ENCODE measurements around the gene FNDC10. TPM values are rescaled to one million over a fixed set of nuclear protein-coding genes. Genes with fewer than 3 reads are reported as not detected.

The FNDC10 gene
- total RNA-seq, 1 experiment from 2014 or later = 8.4 TPM

- Histone ChIP-seq H3K27ac (ENCODE audit: low read depth, low read length) (no peak overlapping the region), H3K4me1 (ENCODE audit: control insufficient read depth in 1 of 2, insufficient read depth in 2 of 2, low read length in 2 of 2) (peaks cover 3 to 22% of the 10 kb centered on the region in 2 experiments; a peak in 3 of 4 replicates), H3K9ac (ENCODE audit: low read length) (no peak overlapping the region), H3K4me3 (replicated peaks in 1 of 2; ENCODE audit: low read depth in 1 of 2, low read length in 2 of 2) (no peak overlapping the region), H2AFZ (ENCODE audit: low read depth, low read length, poor library complexity, severe bottlenecking) (no peak overlapping the region), H3K36me3 (ENCODE audit: control insufficient read depth in 1 of 2, insufficient read depth in 2 of 2, low read length in 2 of 2) (no peaks in the 10 kb centered on the region), H3K79me2 (ENCODE audit: insufficient read depth, low read length) (no peaks in the 10 kb centered on the region), H3K27me3 (ENCODE audit: insufficient read depth, low read length) (no peaks in the 10 kb centered on the region), H3K9me2 (ENCODE audit: insufficient read depth) (no peaks in the 10 kb centered on the region), H4K20me1 (ENCODE audit: insufficient read depth) (no peaks in the 10 kb centered on the region), H3K9me3 (ENCODE audit: control insufficient read depth in 1 of 2, insufficient read depth in 1 of 2, low read depth in 1 of 2, low read length in 2 of 2) (no peaks in the 10 kb centered on the region), H3K4me2 (ENCODE audit: low read length) (no peak overlapping the region)
- ATAC-seq (no peak), DNase-seq (ENCODE audit: low read depth, low spot score) (no peak)
- ChIA-PET RAD21 (ENCODE audit: low non-redundant PET in 1 of 2, low total read pairs in 2 of 2, uncharacterized antibody in 2 of 2, unreplicated experiment in 2 of 2) (no interaction called here), POLR2A (no interaction called here), CTCF (no interaction called here)
- TF ChIP-seq ZFX (IDR thresholded peaks at IDR 0.05) (no peak), MAX (IDR thresholded peaks at IDR 0.05) (no peak), ATF3 (IDR thresholded peaks at IDR 0.05) (no peak), CTCF (IDR thresholded peaks at IDR 0.05 in 2 of 3, conservative IDR thresholded peaks at IDR 0.05 in 1 of 3; ENCODE audit: borderline replicate concordance in 1 of 3, insufficient read depth in 1 of 3, low read depth in 2 of 3, low read length in 2 of 3) (no peak), EZH2phosphoT487 (IDR thresholded peaks at IDR 0.05; ENCODE audit: borderline replicate concordance) (no peak), EZH2 (IDR thresholded peaks at IDR 0.05) (no peak), CEBPB (IDR thresholded peaks at IDR 0.05; ENCODE audit: low read depth) (no peak), POLR2AphosphoS5 (IDR thresholded peaks at IDR 0.05; ENCODE audit: low read depth, low read length) (no peak), SIN3A (IDR thresholded peaks at IDR 0.05; ENCODE audit: low read depth) (no peak), SP1 (IDR thresholded peaks at IDR 0.05; ENCODE audit: low read depth) (no peak), ZBTB33 (IDR thresholded peaks at IDR 0.05; ENCODE audit: extremely low read depth, insufficient replicate concordance, low read length) (no peak), EGR1 (IDR thresholded peaks at IDR 0.05; ENCODE audit: low read depth) (no peak), YY1 (IDR thresholded peaks at IDR 0.05; ENCODE audit: extremely low read depth, insufficient replicate concordance, low read depth, low read length) (no peak), ZNF274 (IDR thresholded peaks at IDR 0.05; ENCODE audit: low read depth, low read length) (no peak), SRF (IDR thresholded peaks at IDR 0.05; ENCODE audit: low read depth) (no peak), FOSL1 (IDR thresholded peaks at IDR 0.05; ENCODE audit: low read depth) (no peak), JUND (IDR thresholded peaks at IDR 0.05) (no peak), TCF7L2 (IDR thresholded peaks at IDR 0.05; ENCODE audit: borderline replicate concordance, extremely low read depth, insufficient read depth, insufficient read length) (no peak)
- intact Hi-C loops (cut with micrococcal nuclease) = no loop called here
- no TSS peak for BruUV-seq (replicated peaks)
Observed at GRCh38 chr1:1602968-1603506, 3.1 kb upstream of the FNDC10 start.

Data from HCT116 (cell line).